ENCODE data around the gene U2AF1L4.

Gene U2AF1L4

DNA sequence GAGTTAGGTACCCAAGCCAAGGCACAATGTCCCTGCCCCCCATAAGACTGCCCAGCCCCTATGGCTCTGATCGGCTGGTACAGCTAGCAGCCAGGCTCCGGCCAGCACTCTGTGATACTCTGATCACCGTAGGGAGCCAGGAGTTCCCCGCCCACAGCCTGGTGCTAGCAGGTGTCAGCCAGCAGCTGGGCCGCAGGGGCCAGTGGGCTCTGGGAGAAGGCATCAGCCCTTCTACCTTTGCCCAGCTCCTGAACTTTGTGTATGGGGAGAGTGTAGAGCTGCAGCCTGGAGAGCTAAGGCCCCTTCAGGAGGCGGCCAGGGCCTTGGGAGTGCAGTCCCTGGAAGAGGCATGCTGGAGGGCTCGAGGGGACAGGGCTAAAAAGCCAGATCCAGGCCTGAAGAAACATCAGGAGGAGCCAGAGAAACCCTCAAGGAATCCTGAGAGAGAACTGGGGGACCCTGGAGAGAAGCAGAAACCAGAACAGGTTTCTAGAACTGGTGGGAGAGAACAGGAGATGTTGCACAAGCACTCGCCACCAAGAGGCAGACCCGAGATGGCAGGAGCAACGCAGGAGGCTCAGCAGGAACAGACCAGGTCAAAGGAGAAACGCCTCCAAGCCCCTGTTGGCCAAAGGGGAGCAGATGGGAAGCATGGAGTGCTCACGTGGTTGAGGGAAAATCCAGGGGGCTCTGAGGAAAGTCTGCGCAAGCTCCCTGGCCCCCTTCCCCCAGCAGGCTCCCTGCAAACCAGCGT, 30.4 kb downstream of the U2AF1L4 start:
- H3K27ac ChIP-seq (ENCODE audit: insufficient read depth in 1 of 2, low read depth in 1 of 2, low read length in 2 of 2, poor library complexity in 1 of 2, severe bottlenecking in 2 of 2), result no peak overlapping the region
- H3K9me3 ChIP-seq (ENCODE audit: control extremely low read depth in 1 of 5, control insufficient read depth in 4 of 5, insufficient read depth in 2 of 5, low read depth in 1 of 5, low read length in 4 of 5), result no peaks in the 10 kb centered on the region
- DNase-seq, result no peak
- H3K36me3 ChIP-seq (ENCODE audit: control insufficient read depth in 4 of 4, insufficient read depth in 4 of 4, low read length in 3 of 4), result peaks cover 0 to 5% (median under 1%) of the 10 kb centered on the region in 4 experiments
- ChIA-PET POLR2A (no interaction called here), CTCF (interaction anchor here (1.0 to 5.4 kb wide), 4 partner anchors 12 to 30 kb away, joined by 3 to 43 read pairs (median 4); partner anchors contain the start of genes PSENEN and U2AF1L4)
- H3K4me1 ChIP-seq (ENCODE audit: control extremely low read depth in 1 of 4, control insufficient read depth in 4 of 4, insufficient read depth in 4 of 4, low read length in 3 of 4), result peaks cover 0 to 45% (median 32%) of the 10 kb centered on the region in 4 experiments
- no peaks in the 10 kb centered on the region for H3K27me3 ChIP-seq (replicated peaks in 2 of 5; ENCODE audit: control insufficient read depth in 4 of 5, insufficient read depth in 5 of 5, low read length in 4 of 5)
- no peak overlapping the region for H3K4me3 ChIP-seq (ENCODE audit: control insufficient read depth in 1 of 7, extremely low read depth in 1 of 7, insufficient read depth in 4 of 7, low read depth in 2 of 7, low read length in 6 of 7)
- WGBS (ENCODE audit: insufficient coverage), result 90% methylated on average over 13 of the region's 14 CpGs

DNA sequence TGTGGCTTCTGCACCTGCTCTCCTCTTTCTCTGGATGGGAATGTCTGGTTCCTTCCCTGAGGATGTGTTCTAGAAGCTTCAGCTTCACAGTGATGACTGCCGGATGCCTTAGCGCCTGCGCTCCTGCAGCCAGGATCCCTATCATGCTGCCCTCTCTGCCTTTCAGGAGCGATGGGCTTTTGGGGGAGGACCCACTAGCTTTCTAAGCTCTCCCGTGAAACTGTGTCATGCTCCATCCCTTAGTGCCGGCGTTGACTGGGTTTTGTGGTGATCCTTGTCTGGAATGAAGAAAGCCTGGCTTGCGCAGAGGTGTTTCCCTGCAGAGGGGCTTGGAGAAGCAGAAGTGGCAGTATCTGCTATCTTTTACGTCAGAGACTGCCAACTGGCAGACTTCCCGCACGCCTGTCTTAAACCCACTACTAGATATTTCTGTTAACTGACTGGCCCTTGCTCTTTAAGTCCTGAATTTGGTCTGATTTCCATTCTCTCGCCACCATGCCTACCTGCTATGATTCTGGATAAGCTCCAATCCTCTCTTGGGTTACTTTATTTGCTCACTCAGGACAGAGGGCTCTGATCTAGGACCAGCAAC, 31.2 kb downstream of the U2AF1L4 start:
- Histone ChIP-seq H3K9me3 (ENCODE audit: control extremely low read depth in 1 of 5, control insufficient read depth in 4 of 5, insufficient read depth in 2 of 5, low read depth in 1 of 5, low read length in 4 of 5) (no peaks in the 10 kb centered on the region), H3K36me3 (ENCODE audit: control insufficient read depth in 4 of 4, insufficient read depth in 4 of 4, low read length in 3 of 4) (no peaks in the 10 kb centered on the region), H3K27ac (ENCODE audit: insufficient read depth in 1 of 2, low read depth in 1 of 2, low read length in 2 of 2, poor library complexity in 1 of 2, severe bottlenecking in 2 of 2) (no peak overlapping the region), H3K4me3 (ENCODE audit: control insufficient read depth in 1 of 7, extremely low read depth in 1 of 7, insufficient read depth in 4 of 7, low read depth in 2 of 7, low read length in 6 of 7) (no peak overlapping the region), H3K4me1 (ENCODE audit: control extremely low read depth in 1 of 4, control insufficient read depth in 4 of 4, insufficient read depth in 4 of 4, low read length in 3 of 4) (peaks cover 0 to 37% (median 28%) of the 10 kb centered on the region in 4 experiments), H3K27me3 (replicated peaks in 2 of 5; ENCODE audit: control insufficient read depth in 4 of 5, insufficient read depth in 5 of 5, low read length in 4 of 5) (no peaks in the 10 kb centered on the region)
- CTCF ChIA-PET, result interaction anchor here (0.5 to 5.4 kb wide), 6 partner anchors 11 to 699 kb away, joined by 3 to 43 read pairs (median 4); partner anchors contain the start of genes PSENEN and U2AF1L4
- DNase-seq, result peak; percentile 47 to 51 (median 51)
- 81% methylated on average over 8 of the region's 12 CpGs for WGBS (ENCODE audit: insufficient coverage)
- POLR2A ChIA-PET, result no interaction called here

GRCh38 chr19:35713506-35713850, 31.7 kb downstream of the U2AF1L4 start:
- WGBS (ENCODE audit: insufficient coverage), result 85% methylated on average over 1 of the region's 2 CpGs
- no peak for DNase-seq
- Histone ChIP-seq H3K9me3 (ENCODE audit: control extremely low read depth in 1 of 5, control insufficient read depth in 4 of 5, insufficient read depth in 2 of 5, low read depth in 1 of 5, low read length in 4 of 5) (no peaks in the 10 kb centered on the region), H3K27ac (ENCODE audit: insufficient read depth in 1 of 2, low read depth in 1 of 2, low read length in 2 of 2, poor library complexity in 1 of 2, severe bottlenecking in 2 of 2) (no peak overlapping the region), H3K4me1 (ENCODE audit: control extremely low read depth in 1 of 4, control insufficient read depth in 4 of 4, insufficient read depth in 4 of 4, low read length in 3 of 4) (peaks cover 0 to 32% (median 23%) of the 10 kb centered on the region in 4 experiments), H3K27me3 (replicated peaks in 2 of 5; ENCODE audit: control insufficient read depth in 4 of 5, insufficient read depth in 5 of 5, low read length in 4 of 5) (no peaks in the 10 kb centered on the region), H3K36me3 (ENCODE audit: control insufficient read depth in 4 of 4, insufficient read depth in 4 of 4, low read length in 3 of 4) (no peaks in the 10 kb centered on the region), H3K4me3 (ENCODE audit: control insufficient read depth in 1 of 7, extremely low read depth in 1 of 7, insufficient read depth in 4 of 7, low read depth in 2 of 7, low read length in 6 of 7) (no peak overlapping the region)
- ChIA-PET POLR2A (no interaction called here), CTCF (interaction anchor here (1.1 to 5.4 kb wide), 4 partner anchors 11 to 27 kb away, joined by 3 to 43 read pairs (median 7); no protein-coding TSS in a partner anchor)

DNA sequence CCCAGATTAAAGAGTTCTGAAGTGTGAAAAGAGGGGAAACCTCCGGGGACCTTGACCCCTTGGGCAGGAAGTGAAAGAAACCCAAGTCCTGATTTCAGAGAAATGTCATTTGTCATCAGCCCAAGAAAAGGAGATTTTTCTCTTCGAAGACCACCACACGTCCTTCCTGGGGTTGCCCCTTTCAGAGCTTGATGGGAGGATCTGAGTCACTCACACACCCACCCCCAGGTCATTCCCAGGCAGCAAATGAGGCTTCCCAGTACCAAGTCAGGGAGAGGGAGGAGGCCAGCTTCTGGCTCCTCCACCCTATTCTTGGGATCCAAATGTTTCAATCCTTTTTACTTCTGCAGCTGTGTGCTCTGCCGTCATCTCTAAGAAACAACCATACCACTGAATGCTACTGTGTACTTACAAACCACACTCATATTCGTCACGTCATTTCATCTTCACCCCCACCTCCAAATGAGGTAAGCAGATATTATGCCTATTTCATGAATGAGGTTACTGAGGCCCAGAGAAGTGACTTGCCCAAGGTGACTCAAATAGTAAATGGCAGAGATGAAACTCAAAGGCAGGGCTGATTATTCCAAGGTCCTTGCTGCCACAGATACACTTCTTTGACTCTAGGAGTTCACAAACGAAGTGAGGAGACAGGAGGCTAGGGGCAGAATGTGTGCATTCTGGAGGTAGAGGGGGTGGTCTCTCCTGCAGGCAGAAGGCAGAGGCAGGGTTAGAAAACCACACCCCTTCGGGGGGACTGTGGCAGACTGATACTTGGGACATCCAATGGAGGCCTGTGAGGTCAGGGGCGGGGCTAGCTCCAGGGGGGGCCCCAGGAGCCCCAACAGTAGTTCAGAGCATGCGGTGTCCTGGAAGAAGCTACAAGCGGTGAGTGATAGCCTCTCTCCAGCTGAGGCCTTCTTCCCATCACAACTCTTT, 32.4 kb downstream of the U2AF1L4 start:
- no peak for DNase-seq
- H3K4me1 ChIP-seq (ENCODE audit: control extremely low read depth in 1 of 4, control insufficient read depth in 4 of 4, insufficient read depth in 4 of 4, low read length in 3 of 4), result peaks cover 0 to 31% (median 21%) of the 10 kb centered on the region in 4 experiments
- no peaks in the 10 kb centered on the region for H3K9me3 ChIP-seq (ENCODE audit: control extremely low read depth in 1 of 5, control insufficient read depth in 4 of 5, insufficient read depth in 2 of 5, low read depth in 1 of 5, low read length in 4 of 5)
- 97% methylated on average over 6 of the region's 11 CpGs for WGBS (ENCODE audit: insufficient coverage)
- CTCF ChIA-PET, result interaction anchor here (1.6 to 5.4 kb wide), 3 partner anchors 10 to 26 kb away, joined by 4 to 43 read pairs (median 10); no protein-coding TSS in a partner anchor
- POLR2A ChIA-PET, result no interaction called here
- H3K4me3 ChIP-seq (ENCODE audit: control insufficient read depth in 1 of 7, extremely low read depth in 1 of 7, insufficient read depth in 4 of 7, low read depth in 2 of 7, low read length in 6 of 7), result no peak overlapping the region
- H3K36me3 ChIP-seq (ENCODE audit: control insufficient read depth in 4 of 4, insufficient read depth in 4 of 4, low read length in 3 of 4), result no peaks in the 10 kb centered on the region
- H3K27ac ChIP-seq (ENCODE audit: insufficient read depth in 1 of 2, low read depth in 1 of 2, low read length in 2 of 2, poor library complexity in 1 of 2, severe bottlenecking in 2 of 2), result no peak overlapping the region
- no peaks in the 10 kb centered on the region for H3K27me3 ChIP-seq (replicated peaks in 2 of 5; ENCODE audit: control insufficient read depth in 4 of 5, insufficient read depth in 5 of 5, low read length in 4 of 5)

- no peak overlapping the region for H3K27ac ChIP-seq (ENCODE audit: insufficient read depth in 1 of 2, low read depth in 1 of 2, low read length in 2 of 2, poor library complexity in 1 of 2, severe bottlenecking in 2 of 2)
- no peaks in the 10 kb centered on the region for H3K9me3 ChIP-seq (ENCODE audit: control extremely low read depth in 1 of 5, control insufficient read depth in 4 of 5, insufficient read depth in 2 of 5, low read depth in 1 of 5, low read length in 4 of 5)
- no peak for DNase-seq
- ChIA-PET POLR2A (no interaction called here), CTCF (interaction anchor here (0.6 to 5.4 kb wide), 5 partner anchors 8 to 108 kb away, joined by 3 to 43 read pairs (median 4); no protein-coding TSS in a partner anchor)
- no peaks in the 10 kb centered on the region for H3K27me3 ChIP-seq (replicated peaks in 2 of 5; ENCODE audit: control insufficient read depth in 4 of 5, insufficient read depth in 5 of 5, low read length in 4 of 5)
- no peaks in the 10 kb centered on the region for H3K36me3 ChIP-seq (ENCODE audit: control insufficient read depth in 4 of 4, insufficient read depth in 4 of 4, low read length in 3 of 4)
- peaks cover 0 to 19% (median 12%) of the 10 kb centered on the region in 4 experiments for H3K4me1 ChIP-seq (ENCODE audit: control extremely low read depth in 1 of 4, control insufficient read depth in 4 of 4, insufficient read depth in 4 of 4, low read length in 3 of 4)
- WGBS (ENCODE audit: insufficient coverage), result 75% methylated on average over 6 of the region's 13 CpGs
- H3K4me3 ChIP-seq (ENCODE audit: control insufficient read depth in 1 of 7, extremely low read depth in 1 of 7, insufficient read depth in 4 of 7, low read depth in 2 of 7, low read length in 6 of 7), result no peak overlapping the region
Measured at GRCh38 chr19:35710784-35711723, 34.2 kb downstream of the U2AF1L4 start.

DNA sequence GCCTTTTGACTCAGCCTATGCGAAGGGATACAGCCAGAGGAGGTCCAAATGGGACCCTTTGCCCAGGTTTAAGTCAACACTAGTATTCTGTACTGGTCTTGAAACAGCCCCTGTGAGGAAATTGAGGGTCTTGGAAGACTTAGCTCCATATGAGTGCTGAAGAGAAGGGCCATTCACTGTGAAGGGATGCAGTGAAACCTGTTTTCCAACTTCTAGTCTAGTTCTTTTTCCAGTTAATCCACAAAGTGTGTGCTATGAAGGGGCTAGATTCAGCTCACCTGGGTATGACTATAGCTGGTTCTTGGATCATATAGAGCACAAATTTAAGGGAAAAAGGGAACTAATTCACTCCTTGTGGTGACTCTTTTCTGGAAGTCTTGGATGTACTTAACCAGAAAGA, 36.8 kb downstream of the U2AF1L4 start:
- POLR2A ChIA-PET, result interaction anchor here (0.5 kb wide), 1 partner anchor 16 kb away, joined by 3 read pairs; no protein-coding TSS in a partner anchor
- no peak overlapping the region for H3K27ac ChIP-seq (ENCODE audit: insufficient read depth in 1 of 2, low read depth in 1 of 2, low read length in 2 of 2, poor library complexity in 1 of 2, severe bottlenecking in 2 of 2)
- 100% methylated on average over 1 of the region's 1 CpG for WGBS (ENCODE audit: insufficient coverage)

More for the DNA sequence above, 36.8 kb downstream of the U2AF1L4 start:
- Histone ChIP-seq H3K4me3 (ENCODE audit: control insufficient read depth in 1 of 7, extremely low read depth in 1 of 7, insufficient read depth in 4 of 7, low read depth in 2 of 7, low read length in 6 of 7) (no peak overlapping the region), H3K9me3 (ENCODE audit: control extremely low read depth in 1 of 5, control insufficient read depth in 4 of 5, insufficient read depth in 2 of 5, low read depth in 1 of 5, low read length in 4 of 5) (no peaks in the 10 kb centered on the region), H3K4me1 (ENCODE audit: control extremely low read depth in 1 of 4, control insufficient read depth in 4 of 4, insufficient read depth in 4 of 4, low read length in 3 of 4) (no peaks in the 10 kb centered on the region), H3K27me3 (replicated peaks in 2 of 5; ENCODE audit: control insufficient read depth in 4 of 5, insufficient read depth in 5 of 5, low read length in 4 of 5) (peaks cover 0 to 12% (median 3%) of the 10 kb centered on the region in 5 experiments), H3K36me3 (ENCODE audit: control insufficient read depth in 4 of 4, insufficient read depth in 4 of 4, low read length in 3 of 4) (no peaks in the 10 kb centered on the region)
- CTCF ChIA-PET, result interaction anchor here (1.2 kb wide), 1 partner anchor 16 kb away, joined by 3 read pairs; no protein-coding TSS in a partner anchor
- DNase-seq, result no peak

Data from common myeloid progenitor, CD34-positive (primary cell).